Spleen (tissue), 7 donors: ENCODE results near the gene ABHD17B.

Experiments
- POLR2AphosphoS5 ChIP-seq, 3 donors: sonication (generic); formaldehyde crosslinking; IDR thresholded peaks; one replicate each; pipeline ENCODE4 v1.5.1; 2017; ENCODE audit warnings: antibody characterized with exemption in 3 of 3
- TF ChIP-seq, protein P1 (sequence below), 11 experiments: fragments of 200-600 bp in 7 of 11; fragments of 450-650 bp in 4 of 11; sonication (generic) in 4 of 11; IDR thresholded peaks in 8 of 11; conservative IDR thresholded peaks in 3 of 11; 1 replicate in 7 of 11; 2 replicates in 4 of 11; pipeline versions ENCODE4 v1.4.0 to v1.8.0; 2016 to 2021; ENCODE audit warnings: antibody characterized with exemption in 11 of 11, inconsistent platforms in 4 of 11, mild to moderate bottlenecking in 1 of 11
- donor health status: DM: no; HTN: no; CAD: no; lungs with moderate emphysema.
- donor health status: DM: no; HTN: no; CAD: no.
- donor health status: DM: no; HTN: no; CAD: no.

DNA sequence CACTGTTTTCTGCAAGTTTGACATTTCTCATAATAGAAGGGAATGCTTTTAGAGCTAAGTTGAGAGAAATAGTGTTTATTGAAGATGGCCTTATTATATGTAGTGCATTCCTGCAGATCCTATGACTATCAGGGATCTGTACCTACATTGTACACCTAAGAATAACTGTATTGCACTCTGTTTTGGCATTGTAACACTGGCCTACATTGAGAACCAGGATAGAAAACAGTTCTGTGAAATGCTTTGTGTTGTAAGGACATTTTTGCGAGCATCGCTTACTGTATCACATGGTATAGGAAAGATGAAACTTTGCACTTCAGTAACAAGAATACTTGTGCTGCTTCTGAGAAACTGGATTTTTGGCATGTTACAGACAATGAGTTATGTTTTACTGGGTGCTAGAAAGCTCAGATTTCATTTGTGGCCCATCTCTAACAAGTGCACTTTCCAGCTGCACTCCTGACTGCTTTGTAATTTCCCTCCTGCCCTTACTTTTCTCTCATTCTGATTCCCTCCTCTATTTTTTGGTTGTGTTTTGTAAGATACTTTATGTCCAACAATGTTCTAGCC lies 31.1 kb upstream of the ABHD17B start:
- TF ChIP-seq, protein P1, sequence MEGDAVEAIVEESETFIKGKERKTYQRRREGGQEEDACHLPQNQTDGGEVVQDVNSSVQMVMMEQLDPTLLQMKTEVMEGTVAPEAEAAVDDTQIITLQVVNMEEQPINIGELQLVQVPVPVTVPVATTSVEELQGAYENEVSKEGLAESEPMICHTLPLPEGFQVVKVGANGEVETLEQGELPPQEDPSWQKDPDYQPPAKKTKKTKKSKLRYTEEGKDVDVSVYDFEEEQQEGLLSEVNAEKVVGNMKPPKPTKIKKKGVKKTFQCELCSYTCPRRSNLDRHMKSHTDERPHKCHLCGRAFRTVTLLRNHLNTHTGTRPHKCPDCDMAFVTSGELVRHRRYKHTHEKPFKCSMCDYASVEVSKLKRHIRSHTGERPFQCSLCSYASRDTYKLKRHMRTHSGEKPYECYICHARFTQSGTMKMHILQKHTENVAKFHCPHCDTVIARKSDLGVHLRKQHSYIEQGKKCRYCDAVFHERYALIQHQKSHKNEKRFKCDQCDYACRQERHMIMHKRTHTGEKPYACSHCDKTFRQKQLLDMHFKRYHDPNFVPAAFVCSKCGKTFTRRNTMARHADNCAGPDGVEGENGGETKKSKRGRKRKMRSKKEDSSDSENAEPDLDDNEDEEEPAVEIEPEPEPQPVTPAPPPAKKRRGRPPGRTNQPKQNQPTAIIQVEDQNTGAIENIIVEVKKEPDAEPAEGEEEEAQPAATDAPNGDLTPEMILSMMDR (IDR thresholded peaks at IDR 0.05 in 8 of 11, conservative IDR thresholded peaks at IDR 0.05 in 3 of 11), result no peak
- no peak for TF ChIP-seq POLR2AphosphoS5 (IDR thresholded peaks at IDR 0.05)
